ENCODE data around the gene FGD2. TPM values are rescaled to one million over a fixed set of nuclear protein-coding genes. Genes with fewer than 3 reads are reported as not detected.
A peak's percentile ranks its signal among the peaks of the same experiment; 100 is the strongest.

The FGD2 gene
- total and polyA plus RNA-seq, 2 of the 4 experiments (the other 2 are of a cell fraction) = 0.07 TPM; not detected in 1

- 0 out of 2 replicates have a peak overlapping the region, but pooled peaks have one; percentile 6 for H3K14ac ChIP-seq (replicated peaks; ENCODE audit: low read depth, low read length)
- no peaks in the 10 kb centered on the region for H4K20me1 ChIP-seq (ENCODE audit: insufficient read depth, low read length)
- ChIA-PET POLR2A (ENCODE audit: unreplicated experiment) (no interaction called here), CTCF (no interaction called here)
- H2BK5ac ChIP-seq (ENCODE audit: low read depth, low read length, poor library complexity, severe bottlenecking) = no peak overlapping the region
- no peak overlapping the region for H3K4me3 ChIP-seq (ENCODE audit: insufficient read depth, low read depth, low read length)
- no peak overlapping the region for H2BK15ac ChIP-seq (ENCODE audit: low read depth, low read length)
- no peaks in the 10 kb centered on the region for H3K36me3 ChIP-seq (ENCODE audit: control insufficient read depth, insufficient read depth, low read length)
- H2BK120ac ChIP-seq (ENCODE audit: low read depth, low read length) = no peak overlapping the region
- no peak overlapping the region for H3K56ac ChIP-seq (ENCODE audit: extremely low read depth, insufficient read depth, low read length)
- no peak overlapping the region for H3K27ac ChIP-seq (ENCODE audit: insufficient read depth, low read length)
- H3K23ac ChIP-seq (ENCODE audit: low read depth, low read length) = no peak overlapping the region
- no peak overlapping the region for H2AFZ ChIP-seq (replicated peaks; ENCODE audit: low read length, poor library complexity)
- intact Hi-C loops (cut with micrococcal nuclease) = no loop called here
- no peaks in the 10 kb centered on the region for H3K79me1 ChIP-seq (ENCODE audit: low read depth in 1 of 2, low read length in 2 of 2)
- H3K9ac ChIP-seq (ENCODE audit: low read depth, low read length) = no peak overlapping the region
- WGBS, 2 experiments (ENCODE audit: extremely low coverage in 2 of 2, insufficient read length in 1 of 2) = 86% methylated on average over 23 of the region's 44 CpGs; no CpG with 5 or more reads in 1 of the 2 experiments
- H2AK5ac ChIP-seq (ENCODE audit: low read depth, low read length) = peak overlapping the region; percentile 33; the same call in 1 of the 2 replicates
- H3K18ac ChIP-seq (ENCODE audit: low read depth, low read length) = no peak overlapping the region
- no peak overlapping the region for H3K4me2 ChIP-seq (ENCODE audit: low read depth, low read length)
- dilution Hi-C loops (cut with HindIII; ENCODE audit: low sequenced_read_pairs, unreplicated experiment) = no loop called here
- no peak overlapping the region for H4K5ac ChIP-seq (ENCODE audit: low read depth, low read length)
- no TSS peak for BruUV-seq (replicated peaks)
- H2BK20ac ChIP-seq (ENCODE audit: low read depth, low read length) = no peak overlapping the region
- H2AK9ac ChIP-seq (replicated peaks; ENCODE audit: low read depth, low read length, poor library complexity) = no peak overlapping the region
- peaks cover 4% of the 10 kb centered on the region for H3K4me1 ChIP-seq (ENCODE audit: control insufficient read depth, insufficient read depth, low read length)
- no peak overlapping the region for H3K4ac ChIP-seq (ENCODE audit: low read depth, low read length)
- DNase-seq (no peak), ATAC-seq (ENCODE audit: low read depth) (no peak)
- H3K9me3 ChIP-seq (ENCODE audit: control insufficient read depth, insufficient read depth, low read length) = no peaks in the 10 kb centered on the region
- peaks cover 3% of the 10 kb centered on the region; the same call in 1 of the 2 replicates for H3K27me3 ChIP-seq (ENCODE audit: control insufficient read depth, insufficient read depth, low read length)
- no peak overlapping the region for H4K8ac ChIP-seq (ENCODE audit: low read depth in 2 of 2, low read length in 2 of 2)
- in situ Hi-C loops (cut with MboI; ENCODE audit: low sequenced_read_pairs) = no loop called here
- H4K91ac ChIP-seq (ENCODE audit: insufficient read depth, low read depth, low read length) = no peak overlapping the region
- H3K9me1 ChIP-seq (ENCODE audit: insufficient read depth, low read length) = no peaks in the 10 kb centered on the region; the same call in 1 of the 2 replicates
- no peak for TF ChIP-seq SMC3 (IDR thresholded peaks at IDR 0.05; ENCODE audit: low read depth, low read length)
- TF ChIP-seq USF2 (IDR thresholded peaks at IDR 0.05; ENCODE audit: low read depth, low read length) = no peak
- TF ChIP-seq MAZ (IDR thresholded peaks at IDR 0.05; ENCODE audit: borderline replicate concordance, low read depth, low read length) = no peak
- TF ChIP-seq MAFK (IDR thresholded peaks at IDR 0.05; ENCODE audit: low read depth, low read length) = no peak
- TF ChIP-seq RCOR1 (IDR thresholded peaks at IDR 0.05; ENCODE audit: insufficient replicate concordance, low read length) = no peak
- no peak for TF ChIP-seq CTCF (conservative IDR thresholded peaks at IDR 0.05; ENCODE audit: low read depth, low read length)
- no peak for TF ChIP-seq POLR2A (IDR thresholded peaks at IDR 0.05; ENCODE audit: low read depth, low read length)
- no peak for TF ChIP-seq ELK1 (IDR thresholded peaks at IDR 0.05; ENCODE audit: borderline replicate concordance, low read depth, low read length)
- TF ChIP-seq BHLHE40 (IDR thresholded peaks at IDR 0.05; ENCODE audit: low read depth, low read length) = no peak
- no peak for TF ChIP-seq FOS (IDR thresholded peaks at IDR 0.05; ENCODE audit: low read depth, low read length)
- TF ChIP-seq CHD1 (IDR thresholded peaks at IDR 0.05; ENCODE audit: low read depth, low read length) = no peak
- no peak for TF ChIP-seq MXI1 (IDR thresholded peaks at IDR 0.05; ENCODE audit: borderline replicate concordance, low read depth, low read length)
- no peak for TF ChIP-seq RFX5 (IDR thresholded peaks at IDR 0.05; ENCODE audit: low read depth, low read length)
- no peak for TF ChIP-seq CEBPB (IDR thresholded peaks at IDR 0.05; ENCODE audit: low read depth, low read length)
- no peak for TF ChIP-seq NFE2L2 (IDR thresholded peaks at IDR 0.05; ENCODE audit: low read depth, low read length)
Measured at GRCh38 chr6:36958775-36959554, 46.5 kb upstream of the FGD2 start.
